ENCODE data around the gene MED9.

DNA sequence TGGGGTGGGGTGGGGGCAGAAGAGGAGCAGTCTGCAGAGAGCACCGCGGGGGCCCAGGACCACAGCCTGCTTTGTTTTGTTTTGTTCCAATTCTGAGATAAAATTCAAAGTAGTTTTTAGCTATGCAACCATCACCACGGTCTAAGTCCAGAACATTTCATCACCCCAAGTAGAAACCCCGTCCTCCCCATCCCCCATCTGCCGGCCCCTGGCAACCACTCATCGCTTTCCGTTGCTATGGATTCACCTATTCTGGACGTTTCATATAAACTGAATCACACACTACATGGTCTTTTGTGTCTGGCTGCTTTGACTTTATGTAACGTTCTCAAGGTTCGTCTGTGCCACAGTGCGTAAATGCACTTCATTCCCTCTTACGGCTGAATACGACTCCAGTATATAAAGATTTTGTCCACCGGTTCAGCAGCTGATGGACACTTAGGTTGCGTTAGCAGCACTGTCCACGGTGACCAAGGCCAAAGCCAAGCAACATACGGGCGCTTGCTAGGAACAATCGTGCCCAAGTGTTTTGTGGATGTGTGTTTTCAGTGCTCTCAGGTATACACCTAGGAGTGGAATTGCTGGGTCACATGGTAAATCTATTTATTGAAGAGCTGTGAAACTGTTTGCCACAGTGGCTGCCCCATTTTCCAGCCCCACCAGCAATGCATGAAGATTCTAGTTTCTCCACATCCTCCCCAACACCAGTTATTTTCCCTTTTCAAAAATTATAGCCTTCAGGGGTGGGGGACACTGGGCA is 47.1 kb downstream of the MED9 start:
- TF ChIP-seq, protein P1, sequence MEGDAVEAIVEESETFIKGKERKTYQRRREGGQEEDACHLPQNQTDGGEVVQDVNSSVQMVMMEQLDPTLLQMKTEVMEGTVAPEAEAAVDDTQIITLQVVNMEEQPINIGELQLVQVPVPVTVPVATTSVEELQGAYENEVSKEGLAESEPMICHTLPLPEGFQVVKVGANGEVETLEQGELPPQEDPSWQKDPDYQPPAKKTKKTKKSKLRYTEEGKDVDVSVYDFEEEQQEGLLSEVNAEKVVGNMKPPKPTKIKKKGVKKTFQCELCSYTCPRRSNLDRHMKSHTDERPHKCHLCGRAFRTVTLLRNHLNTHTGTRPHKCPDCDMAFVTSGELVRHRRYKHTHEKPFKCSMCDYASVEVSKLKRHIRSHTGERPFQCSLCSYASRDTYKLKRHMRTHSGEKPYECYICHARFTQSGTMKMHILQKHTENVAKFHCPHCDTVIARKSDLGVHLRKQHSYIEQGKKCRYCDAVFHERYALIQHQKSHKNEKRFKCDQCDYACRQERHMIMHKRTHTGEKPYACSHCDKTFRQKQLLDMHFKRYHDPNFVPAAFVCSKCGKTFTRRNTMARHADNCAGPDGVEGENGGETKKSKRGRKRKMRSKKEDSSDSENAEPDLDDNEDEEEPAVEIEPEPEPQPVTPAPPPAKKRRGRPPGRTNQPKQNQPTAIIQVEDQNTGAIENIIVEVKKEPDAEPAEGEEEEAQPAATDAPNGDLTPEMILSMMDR (IDR thresholded peaks at IDR 0.05; ENCODE audit: control extremely low read depth in 1 of 3, insufficient read depth in 1 of 3, low read depth in 1 of 3, low read length in 3 of 3): no peak
- no peak for TF ChIP-seq EP300 (IDR thresholded peaks at IDR 0.05; ENCODE audit: borderline replicate concordance in 1 of 2, low read depth in 2 of 2, low read length in 2 of 2)
- TF ChIP-seq BACH1 (IDR thresholded peaks at IDR 0.05; ENCODE audit: low read length): no peak
- TF ChIP-seq TAF1 (IDR thresholded peaks at IDR 0.05; ENCODE audit: low read depth, low read length): no peak
- TF ChIP-seq POLR2A (IDR thresholded peaks at IDR 0.05; ENCODE audit: control extremely low read depth in 1 of 2, low read depth in 2 of 2, low read length in 2 of 2): no peak
- TF ChIP-seq POLR2AphosphoS5 (IDR thresholded peaks at IDR 0.05; ENCODE audit: low read depth, low read length): no peak
- TF ChIP-seq SIRT6 (IDR thresholded peaks at IDR 0.05; ENCODE audit: low read length): no peak
- no peak for TF ChIP-seq SP1 (IDR thresholded peaks at IDR 0.05; ENCODE audit: low read depth, low read length)
- TF ChIP-seq CTBP2 (IDR thresholded peaks at IDR 0.05; ENCODE audit: borderline replicate concordance, insufficient read depth, insufficient read length, low read length): no peak
- no peak for TF ChIP-seq RNF2 (IDR thresholded peaks at IDR 0.05; ENCODE audit: borderline replicate concordance, low read depth, low read length, missing control alignments, poor library complexity, severe bottlenecking)
- TF ChIP-seq FOSL1 (IDR thresholded peaks at IDR 0.05; ENCODE audit: insufficient read depth, low read depth, low read length): no peak
